Lower lobe of right lung (tissue), 2 donors: ENCODE results near the gene PDE2A. TPM values are rescaled to one million over a fixed set of nuclear protein-coding genes. Genes with fewer than 3 reads are reported as not detected.

ENCODE experiments used
- ATAC-seq, 2 donors: fragments of 200-7000 bp; cut with Tn5 transposase; one replicate each; pipeline ENCODE4 v1.9.1; 2020 to 2022; ENCODE audit warnings: mild to moderate bottlenecking in 2 of 2, moderate library complexity in 2 of 2
- DNase-seq: peaks from one replicate; pipeline ENCODE4 v3.0.0-alpha.2; 2020
- H3K27ac ChIP-seq: fragments of 200-600 bp; one replicate; pipeline ENCODE4 v1.8.0; 2022
- H3K27me3 ChIP-seq: fragments of 200-600 bp; one replicate; pipeline ENCODE4 v1.8.0; 2022; ENCODE audit warnings: low read depth
- H3K36me3 ChIP-seq: fragments of 200-600 bp; one replicate; pipeline ENCODE4 v1.8.0; 2022; ENCODE audit warnings: mild to moderate bottlenecking
- H3K4me1 ChIP-seq: fragments of 200-600 bp; one replicate; pipeline ENCODE4 v1.8.0; 2022
- H3K4me3 ChIP-seq: fragments of 200-600 bp; one replicate; pipeline ENCODE4 v1.8.0; 2022; ENCODE audit warnings: mild to moderate bottlenecking
- H3K9me3 ChIP-seq: fragments of 200-600 bp; one replicate; pipeline ENCODE4 v1.8.0; 2022
- CTCF ChIP-seq: fragments of 200-600 bp; IDR thresholded peaks from one replicate; pipeline ENCODE4 v1.8.0; 2022; ENCODE audit warnings: antibody characterized with exemption, mild to moderate bottlenecking
- intact Hi-C: fragments of 100-400 bp; cut with DNase I; formaldehyde crosslinking; loops from one replicate; pipeline ENCODE4 v1.11.0; 2022
- total RNA-seq: library from RNA; stranded (reverse); fragmentation: NEBNext Ultra II Directional; extraction: Animal tissue kit (Norgen Biotek cat#: 25700); gene quantifications from one replicate; pipeline ENCODE4 v1.2.1, GENCODE V29; 2021
- donor health status: DM: no; HTN: yes; CAD: no; lungs with severe emphysema.

Gene PDE2A
- total RNA-seq, 1 donor from 2014 or later: 19.5 TPM

GRCh38 chr11:72585762-72586311 is 88.4 kb downstream of the PDE2A start:
- Histone ChIP-seq H3K9me3 (no peaks in the 10 kb centered on the region), H3K27me3 (peaks cover 52% of the 10 kb centered on the region), H3K27ac (no peak overlapping the region), H3K4me3 (no peak overlapping the region), H3K4me1 (peaks cover 31% of the 10 kb centered on the region), H3K36me3 (peaks cover 8% of the 10 kb centered on the region)
- intact Hi-C loops: no loop called here
- ATAC-seq: peak; percentile 78 to 83
- peak; percentile 74 for DNase-seq
- peak; percentile 95 for TF ChIP-seq CTCF

GRCh38 chr11:72584939-72585597 is 89.2 kb downstream of the PDE2A start:
- ATAC-seq (no peak), DNase-seq (peak; percentile 20)
- intact Hi-C loops: no loop called here
- H3K27me3 ChIP-seq: peaks cover 44% of the 10 kb centered on the region
- H3K4me3 ChIP-seq: peak overlapping the region; percentile 28
- H3K36me3 ChIP-seq: peaks cover 8% of the 10 kb centered on the region
- H3K4me1 ChIP-seq: peaks cover 26% of the 10 kb centered on the region
- H3K9me3 ChIP-seq: no peaks in the 10 kb centered on the region
- no peak for TF ChIP-seq CTCF
- no peak overlapping the region for H3K27ac ChIP-seq

- H3K4me1 ChIP-seq: peaks cover 20% of the 10 kb centered on the region
- ATAC-seq (peak; percentile 69 to 78), DNase-seq (peak; percentile 86)
- peaks cover 38% of the 10 kb centered on the region for H3K27me3 ChIP-seq
- H3K27ac ChIP-seq: no peak overlapping the region
- intact Hi-C loops: no loop called here
- H3K36me3 ChIP-seq: peaks cover 8% of the 10 kb centered on the region
- no peak for TF ChIP-seq CTCF
- no peaks in the 10 kb centered on the region for H3K9me3 ChIP-seq
- peak overlapping the region; percentile 28 for H3K4me3 ChIP-seq
Observed at GRCh38 chr11:72584293-72584938, 89.8 kb downstream of the PDE2A start.

- H3K4me1 ChIP-seq: peaks cover 20% of the 10 kb centered on the region
- DNase-seq: peak; percentile 17
- H3K36me3 ChIP-seq: peaks cover 8% of the 10 kb centered on the region
- no peak for ATAC-seq
- H3K4me3 ChIP-seq: peak overlapping the region; percentile 28
- TF ChIP-seq CTCF: no peak
- peaks cover 31% of the 10 kb centered on the region for H3K27me3 ChIP-seq
- no peaks in the 10 kb centered on the region for H3K9me3 ChIP-seq
- no peak overlapping the region for H3K27ac ChIP-seq
- intact Hi-C loops: no loop called here
Observed at GRCh38 chr11:72583616-72584292, 90.5 kb downstream of the PDE2A start.

- H3K4me3 ChIP-seq: no peak overlapping the region
- H3K27me3 ChIP-seq: peaks cover 28% of the 10 kb centered on the region
- intact Hi-C loops: no loop called here
- peaks cover 8% of the 10 kb centered on the region for H3K36me3 ChIP-seq
- no peak for ATAC-seq
- no peaks in the 10 kb centered on the region for H3K9me3 ChIP-seq
- no peak overlapping the region for H3K27ac ChIP-seq
- no peak for TF ChIP-seq CTCF
- H3K4me1 ChIP-seq: peaks cover 20% of the 10 kb centered on the region
- peak; percentile 23 for DNase-seq
Observed at GRCh38 chr11:72583177-72583553, 91.1 kb downstream of the PDE2A start.
